Measurements from ENCODE around the gene C1QTNF8.

- TF ChIP-seq, protein P1, sequence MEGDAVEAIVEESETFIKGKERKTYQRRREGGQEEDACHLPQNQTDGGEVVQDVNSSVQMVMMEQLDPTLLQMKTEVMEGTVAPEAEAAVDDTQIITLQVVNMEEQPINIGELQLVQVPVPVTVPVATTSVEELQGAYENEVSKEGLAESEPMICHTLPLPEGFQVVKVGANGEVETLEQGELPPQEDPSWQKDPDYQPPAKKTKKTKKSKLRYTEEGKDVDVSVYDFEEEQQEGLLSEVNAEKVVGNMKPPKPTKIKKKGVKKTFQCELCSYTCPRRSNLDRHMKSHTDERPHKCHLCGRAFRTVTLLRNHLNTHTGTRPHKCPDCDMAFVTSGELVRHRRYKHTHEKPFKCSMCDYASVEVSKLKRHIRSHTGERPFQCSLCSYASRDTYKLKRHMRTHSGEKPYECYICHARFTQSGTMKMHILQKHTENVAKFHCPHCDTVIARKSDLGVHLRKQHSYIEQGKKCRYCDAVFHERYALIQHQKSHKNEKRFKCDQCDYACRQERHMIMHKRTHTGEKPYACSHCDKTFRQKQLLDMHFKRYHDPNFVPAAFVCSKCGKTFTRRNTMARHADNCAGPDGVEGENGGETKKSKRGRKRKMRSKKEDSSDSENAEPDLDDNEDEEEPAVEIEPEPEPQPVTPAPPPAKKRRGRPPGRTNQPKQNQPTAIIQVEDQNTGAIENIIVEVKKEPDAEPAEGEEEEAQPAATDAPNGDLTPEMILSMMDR (conservative IDR thresholded peaks at IDR 0.05 in 1 of 2, IDR thresholded peaks at IDR 0.05 in 1 of 2; ENCODE audit: extremely low read depth in 1 of 2, insufficient read depth in 1 of 2, low read depth in 1 of 2, low read length in 2 of 2): no peak
- no peak for TF ChIP-seq EZH2 (IDR thresholded peaks at IDR 0.05; ENCODE audit: borderline replicate concordance, low read length)
These were observed 53.8 kb downstream of the C1QTNF8 start for GRCh38 chr16:1042049-1042744.

Data from mammary epithelial cell (primary cell).